ENCODE data around the gene RNASE13.

- TF ChIP-seq CTCF (IDR thresholded peaks at IDR 0.05) (no peak), POLR2AphosphoS5 (IDR thresholded peaks at IDR 0.05; ENCODE audit: low read depth, low read length) (no peak)
These were observed 36.1 kb upstream of the RNASE13 start for GRCh38 chr14:21070610-21071224.

All from Panc1 (cell line).